Left lung (tissue), 10 donors: ENCODE data around the gene SHISA2. TPM values are rescaled to one million over a fixed set of nuclear protein-coding genes. Genes with fewer than 3 reads are reported as not detected.

Experiments
- ATAC-seq: fragments of 200-7000 bp; cut with Tn5 transposase; one replicate; pipeline ENCODE4 v1.9.1; 2020; ENCODE audit warnings: moderate library complexity
- DNase-seq, 4 donors: peaks; one replicate each; pipeline ENCODE4 v3.0.0-alpha.2; 2013 to 2020
- H3K27ac ChIP-seq, 2 donors: fragments of 200-600 bp; sonication (generic) in 1 of 2; one replicate each; pipeline versions ENCODE4 v1.5.0 to v1.8.0; 2020 to 2021
- H3K27me3 ChIP-seq, 2 donors: fragments of 200-600 bp; sonication (generic) in 1 of 2; one replicate each; pipeline versions ENCODE4 v1.5.0 to v1.8.0; 2020 to 2021
- H3K36me3 ChIP-seq, 2 donors: fragments of 200-600 bp; sonication (generic) in 1 of 2; one replicate each; pipeline versions ENCODE4 v1.5.0 to v1.8.0; 2020 to 2021
- H3K4me1 ChIP-seq, 2 donors: fragments of 200-600 bp; one replicate each; pipeline ENCODE4 v1.8.0; 2021
- H3K4me3 ChIP-seq, 2 donors: fragments of 200-600 bp; sonication (generic) in 1 of 2; one replicate each; pipeline versions ENCODE4 v1.5.0 to v1.8.0; 2020 to 2021; ENCODE audit warnings: mild to moderate bottlenecking in 1 of 2
- H3K9me3 ChIP-seq, 2 donors: fragments of 200-600 bp; sonication (generic) in 1 of 2; one replicate each; pipeline versions ENCODE4 v1.5.0 to v1.8.0; 2020 to 2021
- intact Hi-C, 2 donors: fragments of 100-400 bp; cut with DNase I; formaldehyde crosslinking; loops; one replicate each; pipeline versions ENCODE4 v1.11.2 to v1.14.2; 2022
- polyA plus RNA-seq, 6 donors: library from polyadenylated mRNA; unstranded; fragments of 120-200 nt; gene quantifications; one replicate each; pipeline ENCODE4 v1.2.1, GENCODE V29; 2013; ENCODE audit not compliant: insufficient read length in 6 of 6
- total RNA-seq, 2 donors: library from RNA; stranded (reverse); fragmentation: NEBNext Ultra II Directional; extraction: Animal tissue kit (Norgen Biotek cat#: 25700); gene quantifications; one replicate each; pipeline ENCODE4 v1.2.1, GENCODE V29; 2021
- TF ChIP-seq, protein P1 (sequence below), 2 donors: fragments of 200-600 bp; sonication (generic) in 1 of 2; IDR thresholded peaks; one replicate each; pipeline versions ENCODE4 v1.5.0 to v1.8.0; 2021; ENCODE audit warnings: antibody characterized with exemption in 2 of 2
- donor health status: DM: no; HTN: yes; CAD: no.
- donor health status: DM: no; HTN: no; CAD: no.

Gene SHISA2
- total and polyA plus RNA-seq, 8 donors, result 12.0 to 63.8 (median 43.2) TPM

DNA sequence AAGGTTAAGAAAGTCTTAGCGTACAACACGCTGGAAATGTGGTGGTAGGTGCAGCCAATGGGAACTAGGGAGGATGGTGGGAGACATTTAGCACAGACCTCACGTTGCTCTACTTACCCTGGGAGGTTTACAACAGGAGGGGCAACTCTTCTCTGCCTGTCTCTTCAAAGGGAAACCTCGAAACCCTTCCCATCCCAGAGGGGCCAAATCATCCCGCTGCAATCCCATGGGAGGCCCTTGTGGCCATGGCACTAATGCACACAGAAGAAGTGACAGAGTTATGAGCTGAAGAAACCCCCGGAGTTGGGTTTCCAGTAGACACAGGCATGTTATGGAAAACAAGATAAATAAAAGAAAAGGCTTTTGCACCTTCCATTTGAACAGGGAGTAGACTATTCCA, 35.6 kb downstream of the SHISA2 start:
- H3K4me1 ChIP-seq, result peaks cover 4 to 6% of the 10 kb centered on the region in 2 donors
- no peaks in the 10 kb centered on the region for H3K36me3 ChIP-seq
- DNase-seq (no peak), ATAC-seq (no peak)
- no peak overlapping the region for H3K27ac ChIP-seq
- no peak overlapping the region for H3K4me3 ChIP-seq
- TF ChIP-seq, protein P1, sequence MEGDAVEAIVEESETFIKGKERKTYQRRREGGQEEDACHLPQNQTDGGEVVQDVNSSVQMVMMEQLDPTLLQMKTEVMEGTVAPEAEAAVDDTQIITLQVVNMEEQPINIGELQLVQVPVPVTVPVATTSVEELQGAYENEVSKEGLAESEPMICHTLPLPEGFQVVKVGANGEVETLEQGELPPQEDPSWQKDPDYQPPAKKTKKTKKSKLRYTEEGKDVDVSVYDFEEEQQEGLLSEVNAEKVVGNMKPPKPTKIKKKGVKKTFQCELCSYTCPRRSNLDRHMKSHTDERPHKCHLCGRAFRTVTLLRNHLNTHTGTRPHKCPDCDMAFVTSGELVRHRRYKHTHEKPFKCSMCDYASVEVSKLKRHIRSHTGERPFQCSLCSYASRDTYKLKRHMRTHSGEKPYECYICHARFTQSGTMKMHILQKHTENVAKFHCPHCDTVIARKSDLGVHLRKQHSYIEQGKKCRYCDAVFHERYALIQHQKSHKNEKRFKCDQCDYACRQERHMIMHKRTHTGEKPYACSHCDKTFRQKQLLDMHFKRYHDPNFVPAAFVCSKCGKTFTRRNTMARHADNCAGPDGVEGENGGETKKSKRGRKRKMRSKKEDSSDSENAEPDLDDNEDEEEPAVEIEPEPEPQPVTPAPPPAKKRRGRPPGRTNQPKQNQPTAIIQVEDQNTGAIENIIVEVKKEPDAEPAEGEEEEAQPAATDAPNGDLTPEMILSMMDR (IDR thresholded peaks at IDR 0.05), result no peak
- H3K27me3 ChIP-seq, result peaks cover 0 to 17% of the 10 kb centered on the region in 2 donors
- intact Hi-C loops, result no loop called here
- no peaks in the 10 kb centered on the region for H3K9me3 ChIP-seq

DNA sequence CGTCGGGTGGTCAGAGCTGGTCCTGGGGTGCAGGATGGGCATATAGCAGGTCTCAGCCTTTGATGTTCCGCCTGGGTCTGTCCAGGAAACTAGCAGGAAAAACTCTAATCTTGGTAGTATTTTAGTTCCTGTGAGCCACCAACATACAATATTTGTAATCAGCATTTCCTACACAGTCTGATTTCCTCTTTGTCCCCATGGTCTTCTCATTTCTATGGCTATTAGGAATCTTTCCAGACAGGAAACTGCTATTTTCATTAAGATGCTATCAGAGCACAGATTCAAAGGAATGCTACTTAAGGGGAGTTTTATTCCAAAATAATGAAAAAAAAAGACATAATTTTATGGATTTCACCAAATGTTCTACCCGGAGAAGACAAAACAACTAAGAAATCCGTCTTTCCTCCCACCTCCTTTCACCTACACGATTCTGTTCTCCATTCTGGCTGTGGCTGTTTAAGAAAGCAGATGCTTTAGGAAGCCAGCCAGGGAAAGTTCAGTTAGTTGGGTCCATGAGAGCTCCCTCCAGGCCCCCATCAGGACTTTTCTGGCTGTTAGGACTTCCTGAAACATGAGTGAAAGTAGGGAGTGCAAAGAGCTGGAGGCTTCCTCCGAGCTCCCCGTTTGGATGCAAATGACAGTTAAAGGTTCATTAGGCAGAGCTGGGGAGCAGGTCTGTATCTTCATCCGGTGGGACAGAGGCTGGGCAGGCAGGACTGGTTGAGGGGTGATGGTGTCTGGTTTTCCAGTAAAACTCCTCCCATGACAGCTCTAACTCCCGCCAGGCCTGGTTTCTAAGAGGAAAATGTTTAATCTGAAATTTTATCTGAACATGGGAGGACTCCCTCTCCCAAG, 36.3 kb downstream of the SHISA2 start:
- Histone ChIP-seq H3K9me3 (no peaks in the 10 kb centered on the region), H3K4me1 (peaks cover 4 to 6% of the 10 kb centered on the region in 2 donors), H3K27ac (no peak overlapping the region), H3K27me3 (peaks cover 0 to 17% of the 10 kb centered on the region in 2 donors), H3K36me3 (no peaks in the 10 kb centered on the region), H3K4me3 (no peak overlapping the region)
- ATAC-seq (no peak), DNase-seq (peak in 1 of 4 donors; percentile 56)
- intact Hi-C loops, result no loop called here
- TF ChIP-seq, protein P1 (IDR thresholded peaks at IDR 0.05), result no peak

DNA sequence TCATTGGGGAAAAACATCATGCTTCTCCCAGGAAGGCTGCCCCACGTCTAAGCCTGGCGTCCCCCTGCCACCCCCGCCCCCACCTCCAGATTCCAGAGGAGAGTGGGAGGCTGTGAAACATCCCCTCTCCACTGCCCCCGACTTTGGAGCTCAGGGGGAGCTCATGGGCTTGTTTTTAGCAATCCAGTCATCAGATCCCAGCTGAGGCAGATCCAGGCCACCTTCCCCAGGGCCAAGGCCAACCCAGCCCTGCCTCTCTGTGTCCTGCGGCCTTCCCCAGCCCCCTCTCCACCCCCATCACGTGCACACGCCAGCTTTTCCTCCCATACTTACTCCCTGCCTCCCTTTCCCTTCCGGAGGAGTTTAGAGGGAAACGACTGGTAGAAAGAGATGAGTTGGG, 38.8 kb downstream of the SHISA2 start:
- peak in 2 of 4 donors; percentile 79 to 93 for DNase-seq
- Histone ChIP-seq H3K9me3 (no peaks in the 10 kb centered on the region), H3K27ac (no peak overlapping the region), H3K27me3 (peaks cover 0 to 17% of the 10 kb centered on the region in 2 donors), H3K4me1 (peaks cover 4 to 5% of the 10 kb centered on the region in 2 donors), H3K4me3 (peak overlapping the region; percentile 28 to 29), H3K36me3 (no peaks in the 10 kb centered on the region)
- intact Hi-C loops, result no loop called here
- TF ChIP-seq, protein P1 (IDR thresholded peaks at IDR 0.05), result no peak
- ATAC-seq, result no peak

DNA sequence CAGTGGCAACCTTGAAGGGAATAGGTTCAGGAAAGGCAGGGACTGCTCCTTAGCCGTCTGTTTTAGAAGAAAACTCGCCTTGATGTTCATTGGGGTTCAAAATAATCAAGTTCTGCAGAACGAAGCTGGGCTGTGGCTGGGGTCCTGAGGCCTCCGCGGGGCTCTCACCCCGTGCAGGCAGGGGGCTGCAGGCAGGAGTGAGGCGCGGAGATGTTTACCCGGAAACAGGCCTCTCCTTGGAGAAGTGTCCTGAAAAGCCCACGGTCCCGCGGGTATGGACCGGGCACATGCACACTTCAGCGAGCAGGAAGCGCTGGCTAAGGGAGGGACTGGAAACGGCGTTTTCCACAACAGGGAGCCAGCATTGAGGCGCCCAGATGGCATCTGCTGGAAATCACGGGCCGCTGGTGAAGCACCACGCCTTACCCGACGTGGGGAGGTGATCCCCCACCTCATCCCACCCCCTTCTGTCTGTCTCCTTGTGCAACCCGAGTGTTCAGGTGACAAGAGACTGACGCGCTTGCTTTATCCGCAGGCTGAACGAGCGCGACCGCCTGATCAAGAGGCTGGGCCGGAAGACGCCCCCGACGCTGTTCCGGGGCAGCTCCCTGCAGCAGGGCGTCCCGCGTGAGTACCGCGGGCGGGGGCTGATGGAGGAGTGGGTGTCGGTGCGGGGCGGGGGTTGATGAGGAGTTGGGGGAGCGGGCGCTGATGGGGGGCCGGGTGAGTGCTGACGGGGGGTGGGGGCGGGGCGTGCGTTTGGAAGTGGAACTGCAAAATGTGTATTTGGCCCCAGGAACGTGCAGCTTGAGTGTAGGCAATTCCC, 39.6 kb downstream of the SHISA2 start:
- H3K4me1 ChIP-seq, result peaks cover 0 to 4% of the 10 kb centered on the region in 2 donors
- H3K27me3 ChIP-seq, result peaks cover 0 to 17% of the 10 kb centered on the region in 2 donors
- no peaks in the 10 kb centered on the region for H3K9me3 ChIP-seq
- H3K27ac ChIP-seq, result peak overlapping the region in 1 of 2 donors; percentile 50
- DNase-seq (peak in 3 of 4 donors; percentile 47 to 87 (median 63)), ATAC-seq (peak; percentile 77)
- TF ChIP-seq, protein P1 (IDR thresholded peaks at IDR 0.05), result no peak
- peak overlapping the region; percentile 28 to 29 for H3K4me3 ChIP-seq
- H3K36me3 ChIP-seq, result no peaks in the 10 kb centered on the region
- intact Hi-C loops, result no loop called here

DNA sequence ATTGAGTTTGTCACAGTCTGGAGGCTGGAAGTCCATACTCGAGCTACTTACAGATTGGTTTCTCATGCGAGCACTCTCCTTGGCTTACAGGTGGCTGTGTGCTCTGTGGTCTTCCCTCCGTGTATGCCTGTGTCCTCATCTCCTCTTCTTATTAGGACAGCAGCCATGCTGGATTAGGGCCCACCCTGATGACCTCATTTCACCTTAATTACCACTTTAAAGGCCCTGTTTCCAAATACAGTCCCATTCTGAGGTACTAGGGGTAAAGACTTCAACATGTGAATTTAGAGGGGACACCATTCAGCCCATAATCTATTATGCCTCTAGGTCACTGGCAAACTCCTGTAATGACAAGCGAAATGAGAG, 40.6 kb downstream of the SHISA2 start:
- Histone ChIP-seq H3K4me1 (peaks cover 0 to 4% of the 10 kb centered on the region in 2 donors), H3K4me3 (no peak overlapping the region), H3K27ac (no peak overlapping the region), H3K9me3 (peaks cover 0 to 2% of the 10 kb centered on the region in 2 donors), H3K27me3 (peaks cover 0 to 17% of the 10 kb centered on the region in 2 donors), H3K36me3 (no peaks in the 10 kb centered on the region)
- TF ChIP-seq, protein P1 (IDR thresholded peaks at IDR 0.05), result no peak
- DNase-seq (no peak), ATAC-seq (no peak)
- intact Hi-C loops, result no loop called here
